HL-60 (cell line): ENCODE measurements around the gene SMC1B.

Experiments used
- DNase-seq, 2 experiments: peaks; one replicate each; pipeline ENCODE4 v3.0.0-alpha.2; 2010 to 2020; ENCODE audit warnings: low read depth in 1 of 2, low spot score in 1 of 2
- H3K27ac ChIP-seq: fragments of 250-450 bp; sonication (Bioruptor Pico); replicated peaks from 2 replicates; pipeline ENCODE4 v1.5.1; 2020; ENCODE audit warnings: mild to moderate bottlenecking, moderate library complexity
- H3K27me3 ChIP-seq: fragments of 250-450 bp; sonication (Bioruptor Pico); 2 replicates; pipeline ENCODE4 v1.5.1; 2021; ENCODE audit warnings: mild to moderate bottlenecking, moderate library complexity; ENCODE audit not compliant: insufficient read depth, poor library complexity, severe bottlenecking
- H3K4me3 ChIP-seq: replicated peaks from 2 replicates; pipeline ENCODE4 v1.5.1; 2011; ENCODE audit warnings: mild to moderate bottlenecking, control low read depth, low read length; ENCODE audit not compliant: insufficient read depth
- CTCF ChIP-seq: IDR thresholded peaks from one replicate; pipeline ENCODE4 v1.5.1; 2011; ENCODE audit warnings: low read length, control low read depth, inconsistent platforms; ENCODE audit not compliant: insufficient read depth
- GABPA ChIP-seq: IDR thresholded peaks from 2 replicates; pipeline ENCODE4 v1.6.1; 2012; ENCODE audit warnings: low read depth
- POLR2AphosphoS5 ChIP-seq: IDR thresholded peaks from 2 replicates; pipeline ENCODE4 v1.6.1; 2012; ENCODE audit warnings: low read depth
- REST ChIP-seq: IDR thresholded peaks from 2 replicates; pipeline ENCODE4 v1.6.1; 2012; ENCODE audit warnings: low read depth; ENCODE audit not compliant: insufficient replicate concordance
- SPI1 ChIP-seq: IDR thresholded peaks from 2 replicates; pipeline ENCODE4 v1.6.1; 2012; ENCODE audit warnings: low read depth, mild to moderate bottlenecking, borderline replicate concordance

SMC1B gene

GRCh38 chr22:45435544-45436139, 22.2 kb upstream of the SMC1B start:
- peak; percentile 80 to 89 for DNase-seq
- no peak overlapping the region for H3K27ac ChIP-seq
- peak; percentile 94 for TF ChIP-seq CTCF
- no peak for TF ChIP-seq GABPA
- peak; percentile 49; the same call in 1 of the 2 replicates for TF ChIP-seq SPI1
- TF ChIP-seq REST = no peak
- no peak for TF ChIP-seq POLR2AphosphoS5

GRCh38 chr22:45434981-45435380, 21.6 kb upstream of the SMC1B start:
- TF ChIP-seq REST (no peak), POLR2AphosphoS5 (no peak), SPI1 (no peak), CTCF (no peak), GABPA (no peak)
- no peak for DNase-seq

More at GRCh38 chr22:45435544-45436139, 22.2 kb upstream of the SMC1B start:
- no peak overlapping the region for H3K4me3 ChIP-seq
- peaks cover under 1% of the 10 kb centered on the region for H3K27me3 ChIP-seq

DNA sequence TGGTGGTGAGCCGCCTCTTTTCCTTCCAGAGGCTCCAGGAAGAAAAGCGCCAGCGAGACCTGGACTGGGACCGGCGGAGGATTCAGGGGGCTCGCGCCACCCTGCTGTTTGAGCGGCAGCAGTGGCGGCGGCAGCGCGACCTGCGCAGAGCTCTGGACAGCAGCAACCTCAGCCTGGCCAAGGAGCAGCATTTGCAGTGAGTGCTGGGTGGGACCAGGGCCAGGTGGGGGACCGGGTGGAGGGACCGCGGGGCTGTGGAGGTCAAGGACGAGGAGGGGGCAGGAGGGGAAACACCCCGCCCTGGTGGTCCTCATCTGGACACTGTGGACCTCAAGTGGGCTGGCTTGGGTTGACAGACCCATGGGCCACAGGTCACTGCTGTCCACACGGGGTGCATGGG, 17.5 kb upstream of the SMC1B start:
- no peak for TF ChIP-seq SPI1
- TF ChIP-seq REST = no peak
- no peak for TF ChIP-seq POLR2AphosphoS5
- no peak for TF ChIP-seq GABPA
- TF ChIP-seq CTCF = no peak
- no peak overlapping the region for H3K4me3 ChIP-seq
- H3K27ac ChIP-seq = no peak overlapping the region
- no peaks in the 10 kb centered on the region for H3K27me3 ChIP-seq
- no peak for DNase-seq

More at GRCh38 chr22:45434981-45435380, 21.6 kb upstream of the SMC1B start:
- Histone ChIP-seq H3K27ac (no peak overlapping the region), H3K4me3 (no peak overlapping the region), H3K27me3 (no peaks in the 10 kb centered on the region)
